ENCODE data around the gene GAPDHS.

GRCh38 chr19:35493971-35494370, 39.3 kb upstream of the GAPDHS start:
- TF ChIP-seq, protein P1, sequence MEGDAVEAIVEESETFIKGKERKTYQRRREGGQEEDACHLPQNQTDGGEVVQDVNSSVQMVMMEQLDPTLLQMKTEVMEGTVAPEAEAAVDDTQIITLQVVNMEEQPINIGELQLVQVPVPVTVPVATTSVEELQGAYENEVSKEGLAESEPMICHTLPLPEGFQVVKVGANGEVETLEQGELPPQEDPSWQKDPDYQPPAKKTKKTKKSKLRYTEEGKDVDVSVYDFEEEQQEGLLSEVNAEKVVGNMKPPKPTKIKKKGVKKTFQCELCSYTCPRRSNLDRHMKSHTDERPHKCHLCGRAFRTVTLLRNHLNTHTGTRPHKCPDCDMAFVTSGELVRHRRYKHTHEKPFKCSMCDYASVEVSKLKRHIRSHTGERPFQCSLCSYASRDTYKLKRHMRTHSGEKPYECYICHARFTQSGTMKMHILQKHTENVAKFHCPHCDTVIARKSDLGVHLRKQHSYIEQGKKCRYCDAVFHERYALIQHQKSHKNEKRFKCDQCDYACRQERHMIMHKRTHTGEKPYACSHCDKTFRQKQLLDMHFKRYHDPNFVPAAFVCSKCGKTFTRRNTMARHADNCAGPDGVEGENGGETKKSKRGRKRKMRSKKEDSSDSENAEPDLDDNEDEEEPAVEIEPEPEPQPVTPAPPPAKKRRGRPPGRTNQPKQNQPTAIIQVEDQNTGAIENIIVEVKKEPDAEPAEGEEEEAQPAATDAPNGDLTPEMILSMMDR (IDR thresholded peaks at IDR 0.05; ENCODE audit: borderline replicate concordance, extremely low read depth, low read length, poor library complexity, severe bottlenecking), result no peak
- TF ChIP-seq EZH2 (IDR thresholded peaks at IDR 0.05; ENCODE audit: borderline replicate concordance, low read depth, low read length, severe bottlenecking), result no peak
